HG03025 (cell line): Measurements from ENCODE around the gene EHMT2.
"Not testable (repeated sequence)": the region's sequence is repeated elsewhere in the genome, so short reads cannot be mapped to it uniquely, and the experiment has no call there.

Source experiments
- ATAC-seq: cut with Tn5 transposase; IDR thresholded peaks from one replicate; pipeline ENCODE4 v1.9.1; 2021; ENCODE audit warnings: mild to moderate bottlenecking, moderate library complexity; ENCODE audit not compliant: unreplicated experiment, low FRiP score

Gene EHMT2

DNA sequence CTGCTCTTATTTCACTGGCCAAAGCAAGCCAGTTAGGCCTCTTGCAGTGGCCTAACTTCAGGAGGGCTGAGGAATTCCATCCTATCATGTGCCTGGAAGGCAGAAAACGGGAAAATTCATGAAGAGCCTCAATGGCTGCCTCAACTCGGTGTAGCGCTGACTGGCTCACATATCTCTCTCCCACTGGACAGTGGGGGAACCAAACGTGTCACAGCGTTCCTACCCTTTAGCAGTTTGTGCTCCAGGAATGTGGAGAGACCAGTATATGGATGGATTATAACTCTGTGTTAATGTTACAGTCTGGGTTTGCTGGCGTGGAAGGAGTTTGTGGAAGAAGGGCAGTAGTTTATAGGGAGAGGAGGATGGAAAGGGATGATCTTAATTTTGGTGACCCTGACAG is 18.3 kb upstream of the EHMT2 start:
- ATAC-seq, result no peak

DNA sequence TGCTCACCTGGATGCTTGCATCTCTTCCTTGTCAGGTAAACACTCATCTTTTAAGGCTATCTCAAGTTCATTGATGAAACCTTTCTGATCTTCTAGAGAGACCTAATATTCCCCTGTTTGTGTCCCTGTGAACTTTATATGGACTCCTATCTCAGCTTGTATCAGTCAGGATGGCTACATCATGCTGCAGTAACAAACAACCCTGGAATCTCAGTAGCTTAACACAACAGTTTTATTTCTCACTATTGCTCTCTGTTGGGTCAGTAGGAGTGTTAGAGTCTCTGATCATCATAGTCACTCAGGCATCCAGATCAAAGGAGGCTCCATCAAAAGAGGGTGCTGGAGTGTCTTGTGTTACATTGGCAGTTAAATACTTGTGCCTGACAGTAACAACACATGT is 17.9 kb upstream of the EHMT2 start:
- ATAC-seq, result no peak

DNA sequence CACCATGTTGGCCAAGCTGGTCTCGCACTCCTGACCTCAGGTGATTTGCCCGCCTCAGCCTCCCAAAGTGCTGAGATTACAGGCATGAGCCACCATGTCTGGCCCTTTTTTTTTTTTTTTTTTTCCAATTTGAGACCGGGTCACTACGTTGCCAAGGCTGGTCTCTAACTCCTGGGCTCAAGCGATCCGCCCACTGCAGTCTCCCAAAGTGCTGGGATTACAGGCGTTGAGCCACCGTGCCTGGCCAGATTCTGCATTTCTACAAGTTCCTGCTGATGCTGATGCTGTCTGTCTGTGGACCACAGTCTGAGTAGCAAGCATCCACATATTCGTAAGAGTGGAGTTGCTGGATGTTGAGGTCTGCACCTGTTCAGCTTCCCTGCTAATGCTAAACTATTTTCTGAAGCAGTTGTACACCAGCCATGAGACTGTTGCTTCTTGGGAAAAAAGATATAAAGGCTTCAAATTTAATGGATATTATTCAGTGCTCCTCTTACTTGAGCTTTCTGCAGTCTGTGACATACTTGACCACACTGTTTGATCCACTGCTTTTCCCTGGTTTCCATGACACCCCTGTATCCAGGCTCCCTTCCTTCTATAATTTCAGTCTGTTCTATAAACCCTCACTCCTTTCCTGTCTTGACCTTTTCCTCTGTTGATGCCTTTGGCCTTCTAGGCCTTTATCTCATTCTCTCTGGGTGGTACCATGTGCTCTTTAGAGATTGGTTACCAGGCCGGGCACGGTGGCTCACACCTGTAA is 14.5 kb upstream of the EHMT2 start:
- no peak for ATAC-seq

DNA sequence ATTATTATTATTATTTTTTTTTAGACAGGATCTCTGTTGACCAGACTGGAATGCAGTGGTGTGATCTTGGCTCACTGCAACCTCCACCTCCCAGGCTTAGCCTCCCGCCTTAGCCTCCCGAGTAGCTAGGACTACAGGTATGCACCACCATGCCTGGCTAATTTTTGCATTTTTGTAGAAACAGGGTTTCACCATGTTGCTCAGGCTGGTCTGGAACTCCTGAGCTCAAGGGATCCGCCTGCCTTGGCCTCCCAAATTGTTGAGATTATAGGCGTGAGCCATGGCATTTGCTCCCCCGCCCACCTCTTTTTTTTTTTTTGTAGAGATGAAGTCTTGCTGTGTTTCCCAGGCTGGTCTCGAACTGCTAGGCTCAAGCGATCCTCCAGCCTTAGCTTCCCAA is 11.8 kb upstream of the EHMT2 start:
- ATAC-seq, result not testable (repeated sequence)

DNA sequence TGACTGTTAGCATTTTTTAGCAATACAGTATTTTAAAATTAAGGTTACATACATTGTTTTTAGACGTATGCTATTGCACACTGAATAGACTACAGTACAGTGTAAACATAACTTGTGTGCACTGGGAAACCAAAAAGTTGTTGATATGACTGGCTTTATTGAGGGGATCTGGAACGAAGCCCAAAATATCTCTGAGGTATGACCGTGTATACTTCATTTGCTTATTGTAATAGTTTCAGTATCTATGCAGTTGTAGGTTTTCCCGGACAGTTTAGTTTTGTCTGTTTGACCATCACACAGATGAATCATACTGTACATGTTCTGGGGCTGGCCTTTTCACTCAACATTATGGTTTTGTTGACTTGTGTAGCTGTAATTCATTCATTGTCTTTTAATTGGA is 11.3 kb upstream of the EHMT2 start:
- ATAC-seq, result no peak

DNA sequence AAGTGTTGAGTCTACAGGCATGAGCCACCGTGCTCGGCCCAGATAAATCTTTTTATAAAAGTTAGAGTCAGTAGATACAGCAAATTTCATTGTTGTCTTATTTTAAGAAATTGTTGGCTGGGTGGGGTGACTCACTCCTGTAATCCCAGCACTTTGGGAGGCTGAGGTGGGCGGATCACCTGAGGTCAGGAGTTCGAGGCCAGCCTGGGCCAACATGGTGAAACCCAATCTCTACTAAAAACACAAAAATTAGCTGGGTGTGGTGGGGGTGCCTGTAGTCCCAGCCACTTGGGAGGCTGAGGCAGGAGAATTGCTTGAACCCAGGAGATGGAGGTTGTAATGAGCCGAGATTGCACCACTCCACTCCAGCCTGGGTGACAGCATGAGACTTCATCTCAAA is 10.8 kb upstream of the EHMT2 start:
- not testable (repeated sequence) for ATAC-seq

DNA sequence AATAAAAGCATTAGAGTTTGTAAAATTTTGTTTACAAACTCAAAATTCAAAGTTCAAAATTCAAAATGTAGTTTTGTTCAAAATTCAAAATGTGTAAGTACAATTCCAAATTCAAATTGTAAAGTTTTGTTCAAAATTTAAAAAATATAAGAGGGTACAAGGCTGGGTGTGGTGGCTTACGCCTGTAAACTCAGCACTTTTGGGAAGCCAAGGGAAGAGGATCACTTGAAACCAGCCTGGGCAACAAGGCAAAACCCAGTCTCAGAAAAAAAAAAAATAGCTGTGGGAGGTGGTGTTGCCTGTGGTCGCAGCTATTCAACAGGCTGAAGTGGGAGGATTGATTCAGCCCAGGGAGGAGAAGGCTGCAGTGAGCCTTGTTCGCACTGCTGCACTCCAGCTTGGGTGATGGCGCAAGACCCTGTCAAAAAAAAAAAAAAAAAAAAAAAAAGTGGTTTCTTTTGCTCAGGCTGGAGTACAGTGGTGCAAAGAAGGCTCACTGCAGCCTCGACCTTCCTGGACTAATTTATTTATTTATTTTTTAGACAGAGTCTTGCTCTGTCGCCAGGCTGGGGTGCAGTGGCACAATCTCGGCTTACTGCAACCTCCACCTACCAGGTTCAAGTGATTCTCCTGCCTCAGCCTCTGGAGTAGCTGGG is 9.8 kb upstream of the EHMT2 start:
- no peak for ATAC-seq

DNA sequence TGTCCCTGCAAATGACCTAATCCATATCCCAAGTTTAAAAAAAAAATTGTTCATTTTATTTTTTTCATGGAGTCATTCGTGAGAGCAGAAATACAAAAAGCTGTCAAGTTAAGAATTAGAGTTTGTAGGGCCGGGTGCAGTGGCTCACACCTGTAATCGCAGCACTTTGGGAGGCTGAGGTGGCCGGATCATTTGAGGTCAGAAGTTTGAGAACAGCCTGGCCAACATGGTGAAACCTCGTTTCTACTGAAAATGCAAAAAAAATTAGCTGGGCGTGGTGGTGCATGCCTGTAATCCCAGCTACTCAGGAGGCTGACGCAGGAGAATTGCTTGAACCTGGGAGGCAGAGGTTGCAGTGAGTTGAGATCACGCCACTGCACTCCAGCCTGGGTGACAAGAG is 9.2 kb upstream of the EHMT2 start:
- ATAC-seq, result not testable (repeated sequence)

DNA sequence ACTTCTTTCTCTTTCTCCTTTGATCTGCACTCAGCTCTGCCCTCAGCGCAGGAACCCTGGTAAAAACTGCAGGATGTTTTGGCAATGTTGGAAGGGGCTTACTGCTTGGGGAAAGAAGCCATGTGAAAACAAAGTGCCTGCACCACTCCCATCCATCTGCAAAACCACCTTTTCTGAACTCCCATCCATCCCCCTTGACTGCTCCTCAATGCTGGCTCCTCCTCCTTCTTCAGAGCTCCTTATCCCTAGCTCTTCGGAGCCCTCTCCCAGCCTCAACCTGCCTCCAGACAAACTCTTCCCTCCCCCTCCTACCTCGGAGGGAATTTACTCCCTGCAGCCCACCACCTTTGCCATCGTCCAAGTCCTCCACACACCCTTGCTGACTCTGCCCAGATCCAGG is 8.6 kb upstream of the EHMT2 start:
- no peak for ATAC-seq

DNA sequence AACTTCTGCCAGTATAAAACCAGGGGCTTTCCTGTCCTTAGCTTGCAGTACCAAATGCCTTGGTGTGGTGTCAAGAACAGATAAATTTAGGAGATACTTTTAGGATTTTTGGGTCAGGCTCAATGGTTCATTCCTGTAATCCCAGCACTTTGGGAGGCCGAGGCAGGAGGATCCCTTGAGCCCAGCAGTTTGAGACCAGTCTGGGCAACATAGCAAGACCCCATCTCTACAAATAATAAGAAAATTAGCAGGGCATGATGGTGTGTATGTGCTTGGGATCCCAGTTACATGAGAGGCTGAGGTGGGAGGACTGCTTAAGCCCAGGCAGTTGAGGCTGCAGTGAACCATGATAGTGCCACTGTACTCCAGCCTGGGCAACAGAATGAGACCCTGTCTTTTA is 7.5 kb upstream of the EHMT2 start:
- no peak for ATAC-seq

DNA sequence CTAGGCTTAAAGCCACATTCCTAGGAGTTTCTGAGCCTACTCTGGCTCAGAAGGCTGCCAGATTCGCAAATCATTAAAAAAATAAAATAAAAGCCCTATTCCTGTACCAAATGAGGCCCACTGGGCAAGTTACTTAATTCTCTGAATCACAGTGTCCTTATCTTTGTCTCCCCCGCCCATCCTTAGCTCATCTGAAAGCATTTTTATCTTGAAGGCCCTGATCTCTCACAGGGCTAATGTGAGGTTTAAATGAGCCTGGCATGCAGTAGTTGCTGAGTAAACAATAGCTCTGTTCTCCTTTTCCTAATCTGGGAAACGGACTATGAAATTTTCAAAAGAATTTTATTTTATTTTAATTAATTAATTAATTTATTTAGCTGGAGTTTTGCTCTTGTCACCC is 6.5 kb upstream of the EHMT2 start:
- no peak for ATAC-seq

DNA sequence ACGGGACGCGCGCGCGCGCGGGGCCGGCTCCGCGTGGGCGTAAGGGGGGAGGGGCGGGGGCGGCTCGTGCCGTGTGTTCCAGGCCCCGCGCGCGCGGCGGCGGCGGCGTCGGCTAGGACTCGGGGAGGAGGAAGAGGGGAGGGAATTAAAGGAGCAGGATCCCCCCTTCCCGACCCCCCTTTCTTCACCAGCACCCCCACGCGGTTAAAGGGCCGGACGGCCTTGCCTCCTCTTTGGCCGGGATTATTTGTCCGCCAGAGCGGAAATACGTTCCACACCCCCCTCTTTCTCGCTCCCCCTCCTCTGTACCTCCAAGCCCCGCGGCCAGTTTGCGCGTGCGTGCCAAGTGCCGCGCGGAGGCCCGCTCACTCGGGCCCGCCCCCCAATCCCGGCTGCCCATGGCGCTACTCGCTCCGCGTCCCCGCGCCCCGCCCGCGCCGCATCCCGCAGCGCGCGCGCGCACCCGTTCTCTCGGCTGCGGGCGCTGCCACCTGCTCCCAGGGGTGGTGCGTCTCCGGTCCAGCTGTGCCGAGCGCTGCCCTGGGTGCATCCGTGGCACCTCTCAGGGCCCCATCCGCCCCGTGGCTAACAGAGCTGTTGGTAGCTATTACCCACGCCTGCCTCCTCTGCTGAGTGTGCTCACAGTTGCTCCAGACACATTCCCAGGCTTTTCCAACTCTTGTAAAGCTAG is 4.6 kb upstream of the EHMT2 start, which contains the start of gene ZBTB12:
Gene ZBTB12, minus strand, starts transcription at position 134 of the 691 bp plus-strand sequence. CDS start 781 bp downstream, outside the sequence.
- ATAC-seq, result no peak

DNA sequence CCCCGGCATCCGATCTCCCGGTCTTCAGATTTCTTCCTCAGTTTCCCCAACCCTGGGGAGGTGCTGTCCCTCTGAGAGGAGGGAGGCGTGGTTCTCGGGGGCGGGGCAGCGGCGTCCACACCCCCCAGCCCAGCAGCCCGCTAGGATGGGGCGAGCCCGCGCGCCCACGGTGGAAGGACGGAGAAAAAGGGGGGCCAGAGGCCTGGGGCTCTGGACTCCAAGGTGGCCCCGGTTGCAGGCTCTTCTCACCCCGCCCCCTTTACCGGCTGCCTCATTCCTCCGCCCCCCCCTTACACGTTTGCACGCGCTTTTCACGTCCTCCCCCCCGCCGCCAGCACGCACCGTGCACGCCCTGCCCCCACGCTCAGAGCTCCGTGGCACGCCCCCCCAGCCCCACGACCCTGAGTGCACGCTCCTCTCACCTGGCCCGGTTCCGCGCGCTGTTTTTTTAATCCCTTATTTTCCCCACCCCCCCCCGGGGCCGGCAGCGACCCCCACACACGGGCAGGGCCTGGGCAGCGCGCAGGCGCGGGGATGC is 4.0 kb upstream of the EHMT2 start:
- no peak for ATAC-seq

DNA sequence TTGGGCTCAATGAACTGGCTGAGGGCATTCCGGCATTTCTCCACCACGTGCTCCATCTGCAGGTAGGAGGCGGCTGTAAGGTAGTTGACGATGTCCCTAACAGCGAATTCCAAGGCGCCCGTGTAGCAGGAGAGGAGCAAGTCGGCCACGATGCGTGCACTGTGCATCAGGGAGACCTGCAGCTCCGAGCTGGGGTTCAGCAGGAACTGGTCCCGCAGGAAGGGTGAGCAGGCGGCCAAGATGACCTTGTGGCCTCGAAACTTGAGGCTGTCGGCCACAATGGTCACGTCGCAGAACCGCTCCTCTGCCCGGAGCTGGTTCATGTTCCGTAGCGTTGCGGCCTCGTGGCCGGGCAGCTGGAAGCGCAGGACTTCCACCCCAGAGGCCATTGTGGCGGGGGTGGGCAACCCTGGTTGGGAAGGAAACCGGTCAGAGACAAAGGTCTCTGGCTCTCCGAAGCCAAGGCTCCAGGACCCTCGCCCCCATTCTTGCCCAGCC is 3.5 kb upstream of the EHMT2 start:
- no peak for ATAC-seq

DNA sequence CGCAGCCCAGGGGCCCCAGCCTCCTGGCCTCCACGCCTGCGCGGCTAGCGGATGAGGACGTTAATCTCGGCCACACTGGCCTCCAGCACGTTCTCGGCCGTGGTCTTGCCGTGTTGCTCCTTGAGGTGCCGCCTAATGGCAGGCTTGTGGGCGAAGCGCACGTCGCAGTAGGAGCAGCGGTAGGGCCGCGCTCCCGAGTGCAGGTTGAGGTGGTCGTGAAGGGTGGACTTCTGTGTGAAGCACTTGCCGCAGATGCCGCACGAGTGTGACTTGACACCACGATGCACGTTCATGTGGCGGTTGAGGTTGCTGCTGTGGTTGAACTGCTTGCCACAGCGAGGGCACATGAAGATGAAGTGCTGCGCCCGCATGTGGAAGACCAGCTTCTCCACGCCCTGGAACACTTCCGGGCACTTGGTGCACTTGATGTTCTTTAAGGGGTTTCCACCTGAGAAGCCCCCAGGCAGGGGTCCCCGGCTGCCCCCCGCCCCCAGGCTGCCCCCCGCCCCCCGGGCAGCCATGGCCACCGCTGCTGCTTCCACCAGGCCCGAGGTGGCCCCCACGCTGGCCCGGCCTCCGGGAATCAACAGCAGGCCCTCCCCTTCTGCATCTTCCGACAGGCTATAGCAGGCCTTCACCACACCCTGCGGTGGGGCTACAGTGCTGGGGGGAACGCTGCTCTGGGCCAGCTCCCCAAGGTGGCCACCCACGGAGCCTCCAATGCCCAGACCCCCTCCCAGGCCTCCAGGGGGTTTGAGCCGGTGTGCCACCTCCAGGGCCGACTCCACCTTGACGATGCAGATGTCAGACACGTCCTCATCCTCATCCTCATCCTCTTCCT is 2.6 kb upstream of the EHMT2 start:
- ATAC-seq, result no peak

DNA sequence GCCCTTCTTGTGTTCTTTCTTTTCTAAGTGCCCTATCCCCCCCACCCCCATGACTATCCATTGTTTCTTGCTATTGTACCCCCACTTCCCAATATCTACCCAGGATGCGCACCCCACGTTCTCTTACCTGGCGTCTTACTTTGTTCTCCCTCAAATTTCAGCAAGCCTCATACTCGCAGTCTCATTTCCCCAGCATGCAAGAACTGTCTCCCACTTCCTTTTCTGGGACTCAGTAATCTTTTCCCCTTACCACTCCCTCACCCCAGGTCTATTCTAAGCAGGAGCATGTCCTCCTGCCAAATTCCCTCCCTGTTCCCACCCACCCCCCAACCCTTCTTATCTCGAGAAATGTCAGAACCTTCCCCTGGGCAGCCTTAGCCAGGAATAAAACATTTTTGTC is 1.7 kb upstream of the EHMT2 start:
- no peak for ATAC-seq

DNA sequence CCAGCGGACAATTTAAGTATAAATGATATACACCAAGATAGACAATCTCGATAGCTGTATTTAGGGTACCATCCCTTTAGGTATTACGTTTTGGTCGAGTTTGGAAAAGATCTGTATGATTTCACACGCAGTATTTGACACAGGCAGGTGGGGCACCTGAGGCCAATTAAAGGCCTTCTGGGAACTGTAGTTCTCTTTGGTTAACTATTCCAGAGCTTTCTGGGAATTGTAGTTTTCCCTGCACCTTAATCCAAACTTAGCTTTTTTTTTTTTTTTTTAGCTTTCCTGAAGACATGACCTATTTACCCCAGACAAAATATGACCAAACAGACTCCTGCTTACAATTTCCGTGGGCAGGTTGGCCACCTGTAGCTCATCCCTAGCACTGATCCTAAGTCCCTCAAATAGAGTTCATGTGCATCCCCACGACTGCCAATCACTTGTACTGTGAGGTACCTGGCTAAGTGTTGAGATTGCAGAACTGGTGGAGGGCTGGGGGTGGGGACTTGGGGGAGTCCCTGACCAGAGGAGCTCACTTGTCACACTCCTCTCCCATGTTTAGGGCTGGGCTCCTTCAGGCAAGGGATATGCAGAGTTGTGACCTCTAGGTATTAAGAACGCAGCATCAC is 999 bp upstream of the EHMT2 start:
- no peak for ATAC-seq

DNA sequence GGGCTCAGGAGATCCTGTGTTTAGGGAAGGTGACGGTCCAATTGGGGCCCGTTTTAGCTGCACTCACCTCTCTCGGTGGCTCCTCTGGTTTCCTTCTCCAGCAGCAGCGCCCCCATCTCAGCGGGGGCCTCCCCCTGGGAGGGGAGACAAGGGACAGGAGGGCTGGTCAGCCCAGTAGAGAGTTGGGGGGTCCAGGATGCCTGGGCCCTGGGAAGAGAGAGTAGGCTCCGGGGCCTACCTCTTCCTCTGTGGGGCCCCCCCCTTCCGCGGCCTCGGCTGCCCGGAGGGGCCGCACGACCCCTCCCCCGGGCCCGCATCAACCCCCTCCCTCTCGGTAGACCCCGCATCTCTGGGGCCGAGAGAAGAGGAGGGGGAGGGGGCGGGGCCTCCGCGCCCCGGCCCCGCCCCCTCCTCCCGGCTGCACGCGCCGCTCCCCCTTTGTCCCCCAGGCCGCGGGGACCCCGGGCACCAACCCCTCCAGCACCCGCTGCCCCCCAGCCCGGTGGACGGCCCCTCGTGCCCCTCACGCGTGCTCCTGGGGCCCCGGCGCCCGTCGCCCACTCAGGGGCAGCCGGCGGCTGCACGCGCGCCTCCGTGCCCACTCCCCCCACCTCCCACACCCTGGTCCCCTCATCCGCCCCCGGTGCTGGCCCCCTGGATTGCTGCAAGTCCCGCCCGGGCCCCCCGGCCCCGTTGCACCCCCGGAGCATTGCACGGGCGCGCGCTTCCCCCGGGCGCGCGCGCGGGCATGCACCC is 464 bp downstream of the EHMT2 start:
- no peak for ATAC-seq

DNA sequence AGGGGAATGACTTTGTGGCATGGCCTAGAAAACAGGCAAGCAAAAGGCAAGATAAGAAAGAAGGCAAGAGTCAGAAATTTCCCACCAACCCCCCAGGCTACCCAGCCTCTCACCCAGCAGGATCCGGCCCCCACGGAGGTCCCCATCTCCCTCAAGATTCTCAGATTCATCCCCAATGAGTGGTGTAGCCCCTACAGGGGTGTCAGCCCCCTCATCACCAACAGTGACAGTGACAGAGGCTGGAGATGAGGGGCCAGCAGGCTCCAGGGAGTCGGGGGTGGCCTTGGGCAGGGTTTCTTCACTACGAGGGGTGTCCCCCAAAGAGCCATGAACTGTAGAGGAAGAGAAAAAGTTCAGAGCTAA is 1.0 kb downstream of the EHMT2 start:
- no peak for ATAC-seq
